ENCODE results near the gene NLRP8.
"Not testable (repeated sequence)": the region's sequence is repeated elsewhere in the genome, so short reads cannot be mapped to it uniquely, and the experiment has no call there.

The NLRP8 gene

DNA sequence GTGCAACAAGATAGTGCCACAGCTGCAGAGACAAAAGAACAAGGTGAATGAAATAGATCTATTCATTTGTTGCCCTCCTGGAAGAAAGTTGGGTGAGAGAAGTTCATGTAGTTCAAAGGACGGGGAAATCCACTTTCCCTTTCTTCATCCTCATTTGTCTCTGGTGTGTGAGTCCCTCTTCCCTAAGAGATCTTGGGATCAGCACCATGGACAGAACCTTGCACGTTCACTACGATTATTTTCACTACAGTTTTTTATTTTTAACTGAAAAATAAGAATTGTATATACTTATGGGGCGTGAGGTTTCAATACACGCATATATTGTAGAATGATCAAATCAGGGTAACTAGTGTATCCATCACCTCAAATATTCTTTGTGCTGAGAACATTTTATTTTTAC, 68.1 kb downstream of the NLRP8 start:
- TF ChIP-seq, protein P1, sequence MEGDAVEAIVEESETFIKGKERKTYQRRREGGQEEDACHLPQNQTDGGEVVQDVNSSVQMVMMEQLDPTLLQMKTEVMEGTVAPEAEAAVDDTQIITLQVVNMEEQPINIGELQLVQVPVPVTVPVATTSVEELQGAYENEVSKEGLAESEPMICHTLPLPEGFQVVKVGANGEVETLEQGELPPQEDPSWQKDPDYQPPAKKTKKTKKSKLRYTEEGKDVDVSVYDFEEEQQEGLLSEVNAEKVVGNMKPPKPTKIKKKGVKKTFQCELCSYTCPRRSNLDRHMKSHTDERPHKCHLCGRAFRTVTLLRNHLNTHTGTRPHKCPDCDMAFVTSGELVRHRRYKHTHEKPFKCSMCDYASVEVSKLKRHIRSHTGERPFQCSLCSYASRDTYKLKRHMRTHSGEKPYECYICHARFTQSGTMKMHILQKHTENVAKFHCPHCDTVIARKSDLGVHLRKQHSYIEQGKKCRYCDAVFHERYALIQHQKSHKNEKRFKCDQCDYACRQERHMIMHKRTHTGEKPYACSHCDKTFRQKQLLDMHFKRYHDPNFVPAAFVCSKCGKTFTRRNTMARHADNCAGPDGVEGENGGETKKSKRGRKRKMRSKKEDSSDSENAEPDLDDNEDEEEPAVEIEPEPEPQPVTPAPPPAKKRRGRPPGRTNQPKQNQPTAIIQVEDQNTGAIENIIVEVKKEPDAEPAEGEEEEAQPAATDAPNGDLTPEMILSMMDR (IDR thresholded peaks at IDR 0.05; ENCODE audit: low read depth, low read length) = no peak
- TF ChIP-seq EZH2phosphoT487 (IDR thresholded peaks at IDR 0.05; ENCODE audit: low read depth) = no peak
- H3K36me3 ChIP-seq (replicated peaks; ENCODE audit: low read depth, low read length) = no peaks in the 10 kb centered on the region
- no peaks in the 10 kb centered on the region for H3K27me3 ChIP-seq (ENCODE audit: low read depth, low read length)
- no peak overlapping the region for H3K4me3 ChIP-seq (ENCODE audit: low read length)
- H3K27ac ChIP-seq (ENCODE audit: low read length) = no peak overlapping the region
- H4K20me1 ChIP-seq (ENCODE audit: insufficient read depth, low read length) = no peaks in the 10 kb centered on the region
- H3K79me2 ChIP-seq (ENCODE audit: low read length) = no peaks in the 10 kb centered on the region
- H3K4me2 ChIP-seq (ENCODE audit: low read length) = no peak overlapping the region
- no peaks in the 10 kb centered on the region for H3K4me1 ChIP-seq (ENCODE audit: low read length)
- no peak overlapping the region for H2AFZ ChIP-seq (ENCODE audit: low read depth, low read length)
- H3K9ac ChIP-seq (ENCODE audit: low read length) = no peak overlapping the region
- H3K9me3 ChIP-seq (ENCODE audit: insufficient read depth, low read length) = no peaks in the 10 kb centered on the region

DNA sequence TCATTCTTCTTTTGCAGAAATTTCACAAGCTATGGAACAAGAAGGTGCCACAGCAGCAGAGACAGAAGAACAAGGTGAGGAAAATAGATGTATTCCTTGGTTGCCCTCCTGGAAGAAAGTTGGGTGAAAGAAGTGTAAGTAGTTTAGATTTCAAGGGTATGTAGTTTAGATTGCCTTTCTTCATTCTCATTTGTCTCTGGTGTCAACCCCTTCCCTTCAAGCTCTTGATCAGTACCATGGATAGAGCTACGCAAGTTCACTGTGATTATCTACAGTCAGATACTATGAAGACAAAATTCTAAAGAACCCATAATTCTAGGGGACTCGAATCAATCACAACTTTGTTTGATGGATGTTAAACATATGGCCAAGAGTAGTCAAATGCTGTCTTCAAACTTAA, 71.7 kb downstream of the NLRP8 start:
- H2AFZ ChIP-seq (ENCODE audit: low read depth, low read length); H4K20me1 ChIP-seq (ENCODE audit: insufficient read depth, low read length); H3K27me3 ChIP-seq (ENCODE audit: low read depth, low read length); H3K4me2 ChIP-seq (ENCODE audit: low read length); H3K36me3 ChIP-seq (replicated peaks; ENCODE audit: low read depth, low read length); H3K27ac ChIP-seq (ENCODE audit: low read length); H3K9ac ChIP-seq (ENCODE audit: low read length); H3K9me3 ChIP-seq (ENCODE audit: insufficient read depth, low read length); H3K4me1 ChIP-seq (ENCODE audit: low read length); H3K79me2 ChIP-seq (ENCODE audit: low read length); H3K4me3 ChIP-seq (ENCODE audit: low read length): not testable (repeated sequence)

DNA sequence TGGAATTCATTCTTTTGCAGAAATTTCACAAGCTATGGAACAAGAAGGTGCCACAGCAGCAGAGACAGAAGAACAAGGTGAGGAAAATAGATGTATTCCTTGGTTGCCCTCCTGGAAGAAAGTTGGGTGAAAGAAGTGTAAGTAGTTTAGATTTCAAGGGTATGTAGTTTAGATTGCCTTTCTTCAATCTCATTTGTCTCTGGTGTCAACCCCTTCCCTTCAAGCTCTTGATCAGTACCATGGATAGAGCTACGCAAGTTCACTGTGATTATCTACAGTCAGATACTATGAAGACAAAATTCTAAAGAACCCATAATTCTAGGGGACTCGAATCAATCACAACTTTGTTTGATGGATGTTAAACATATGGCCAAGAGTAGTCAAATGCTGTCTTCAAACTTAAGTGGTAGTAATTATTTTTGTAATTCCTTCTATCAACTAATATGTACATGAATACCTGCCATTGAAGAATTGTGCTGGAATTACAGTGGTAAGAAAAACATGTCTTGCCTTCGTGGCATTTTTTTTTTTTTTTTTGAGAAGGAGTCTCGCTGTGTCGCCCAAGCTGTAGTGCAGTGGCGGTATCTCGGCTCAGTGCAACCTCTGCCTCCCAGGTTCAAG, 72.8 kb downstream of the NLRP8 start:
- H3K79me2 ChIP-seq (ENCODE audit: low read length); H3K36me3 ChIP-seq (replicated peaks; ENCODE audit: low read depth, low read length); H3K27me3 ChIP-seq (ENCODE audit: low read depth, low read length); H2AFZ ChIP-seq (ENCODE audit: low read depth, low read length); H4K20me1 ChIP-seq (ENCODE audit: insufficient read depth, low read length); H3K4me2 ChIP-seq (ENCODE audit: low read length); H3K9me3 ChIP-seq (ENCODE audit: insufficient read depth, low read length); H3K27ac ChIP-seq (ENCODE audit: low read length); H3K4me1 ChIP-seq (ENCODE audit: low read length); H3K4me3 ChIP-seq (ENCODE audit: low read length); H3K9ac ChIP-seq (ENCODE audit: low read length): not testable (repeated sequence)

DNA sequence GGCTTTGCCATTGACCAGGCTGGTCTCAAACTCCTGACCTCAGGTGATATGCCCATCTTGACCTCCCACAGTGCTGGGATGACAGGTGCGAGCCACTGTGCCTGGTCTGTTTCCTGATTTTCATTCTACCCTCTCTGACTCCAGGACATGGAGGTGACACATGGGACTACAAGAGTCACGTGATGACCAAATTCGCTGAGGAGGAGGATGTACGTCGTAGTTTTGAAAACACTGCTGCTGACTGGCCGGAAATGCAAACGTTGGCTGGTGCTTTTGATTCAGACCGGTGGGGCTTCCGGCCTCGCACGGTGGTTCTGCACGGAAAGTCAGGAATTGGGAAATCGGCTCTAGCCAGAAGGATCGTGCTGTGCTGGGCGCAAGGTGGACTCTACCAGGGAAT, 79.1 kb downstream of the NLRP8 start:
- H3K79me2 ChIP-seq (ENCODE audit: low read length) = no peaks in the 10 kb centered on the region
- H2AFZ ChIP-seq (ENCODE audit: low read depth, low read length) = no peak overlapping the region
- H3K27ac ChIP-seq (ENCODE audit: low read length) = no peak overlapping the region
- H3K36me3 ChIP-seq (replicated peaks; ENCODE audit: low read depth, low read length) = no peaks in the 10 kb centered on the region
- H4K20me1 ChIP-seq (ENCODE audit: insufficient read depth, low read length) = no peaks in the 10 kb centered on the region
- no peak overlapping the region for H3K4me2 ChIP-seq (ENCODE audit: low read length)
- no peak overlapping the region for H3K4me3 ChIP-seq (ENCODE audit: low read length)
- H3K27me3 ChIP-seq (ENCODE audit: low read depth, low read length) = no peaks in the 10 kb centered on the region
- TF ChIP-seq EZH2phosphoT487 (IDR thresholded peaks at IDR 0.05; ENCODE audit: low read depth) = no peak
- TF ChIP-seq, protein P1 (IDR thresholded peaks at IDR 0.05; ENCODE audit: low read depth, low read length) = no peak
- H3K9me3 ChIP-seq (ENCODE audit: insufficient read depth, low read length) = no peaks in the 10 kb centered on the region
- H3K9ac ChIP-seq (ENCODE audit: low read length) = no peak overlapping the region
- H3K4me1 ChIP-seq (ENCODE audit: low read length) = no peaks in the 10 kb centered on the region
